ENCODE data around the gene TSC2. TPM values are rescaled to one million over a fixed set of nuclear protein-coding genes. Genes with fewer than 3 reads are reported as not detected.

TSC2 gene
- polyA plus RNA-seq (69.2 and 92.8 TPM in 2 replicates), polyA minus RNA-seq (85.9 and 96.4 TPM in 2 replicates)

DNA sequence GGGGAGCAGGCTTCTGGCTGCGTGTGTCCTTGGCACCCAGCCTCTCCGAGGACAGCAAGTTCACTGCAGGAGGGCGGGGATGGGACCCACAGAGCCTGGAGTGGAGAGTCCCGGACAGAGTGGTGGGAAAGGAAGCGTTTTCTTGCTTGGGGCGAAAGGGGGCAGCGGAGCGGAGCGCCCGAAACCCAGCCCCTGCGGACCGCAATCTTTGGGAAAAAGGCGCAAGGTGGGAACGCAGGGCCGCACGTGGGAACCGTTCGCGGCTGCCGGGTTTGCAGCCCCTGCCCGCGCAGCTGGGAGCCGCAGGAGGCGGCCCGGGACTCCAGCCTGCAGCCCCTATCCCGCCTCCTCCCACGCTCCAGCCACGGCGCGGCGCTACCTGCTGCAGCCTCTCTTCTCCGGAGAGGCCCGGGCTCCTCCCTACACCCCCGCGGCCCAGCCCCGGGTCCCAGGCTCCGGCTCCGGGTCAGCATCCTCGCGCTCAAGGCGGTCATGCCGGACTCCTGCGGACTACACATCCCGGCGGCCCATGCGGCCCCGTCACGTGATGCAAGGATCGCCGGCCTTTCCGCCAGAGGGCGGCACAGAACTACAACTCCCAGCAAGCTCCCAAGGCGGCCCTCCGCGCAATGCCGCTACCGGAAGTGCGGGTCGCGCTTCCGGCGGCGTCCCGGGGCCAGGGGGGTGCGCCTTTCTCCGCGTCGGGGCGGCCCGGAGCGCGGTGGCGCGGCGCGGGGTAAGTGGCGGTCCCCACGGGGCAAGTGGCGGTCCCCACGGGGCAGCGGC, at the start of gene TSC2, which contains the start of gene NTHL1:
Gene TSC2 (plus strand): TSS at position 656 of the 786 bp plus-strand sequence. CDS start 631 bp downstream, outside the sequence.
Gene NTHL1 (minus strand): TSS at position 505 of the 786 bp plus-strand sequence. CDS start 11 bp downstream, at position 494.
- H2AFZ ChIP-seq (ENCODE audit: low read depth, low read length): peak within 1 kb of the TSS; percentile 60
- H4K20me1 ChIP-seq (ENCODE audit: insufficient read depth): no peaks in the 10 kb centered on the region
- peak within 1 kb of the TSS; percentile 30 for H3K27ac ChIP-seq (ENCODE audit: low read length)
- TF ChIP-seq TAF1 (IDR thresholded peaks at IDR 0.05; ENCODE audit: low read depth): peak; percentile 44
- TF ChIP-seq RAD21 (conservative IDR thresholded peaks at IDR 0.05): peak; percentile 49
- TF ChIP-seq POLR2AphosphoS5 (IDR thresholded peaks at IDR 0.05): peak; percentile 76
- TF ChIP-seq SMC3 (conservative IDR thresholded peaks at IDR 0.05; ENCODE audit: poor library complexity): peak; percentile 60
- TF ChIP-seq EZH2 (IDR thresholded peaks at IDR 0.05; ENCODE audit: borderline replicate concordance, insufficient read depth, low read length, poor library complexity, severe bottlenecking): no peak
- TF ChIP-seq MXI1 (conservative IDR thresholded peaks at IDR 0.05; ENCODE audit: poor library complexity, severe bottlenecking): peak; percentile 95
- TF ChIP-seq EP300 (conservative IDR thresholded peaks at IDR 0.05; ENCODE audit: poor library complexity, severe bottlenecking): peak; percentile 20
- TF ChIP-seq, protein P1, sequence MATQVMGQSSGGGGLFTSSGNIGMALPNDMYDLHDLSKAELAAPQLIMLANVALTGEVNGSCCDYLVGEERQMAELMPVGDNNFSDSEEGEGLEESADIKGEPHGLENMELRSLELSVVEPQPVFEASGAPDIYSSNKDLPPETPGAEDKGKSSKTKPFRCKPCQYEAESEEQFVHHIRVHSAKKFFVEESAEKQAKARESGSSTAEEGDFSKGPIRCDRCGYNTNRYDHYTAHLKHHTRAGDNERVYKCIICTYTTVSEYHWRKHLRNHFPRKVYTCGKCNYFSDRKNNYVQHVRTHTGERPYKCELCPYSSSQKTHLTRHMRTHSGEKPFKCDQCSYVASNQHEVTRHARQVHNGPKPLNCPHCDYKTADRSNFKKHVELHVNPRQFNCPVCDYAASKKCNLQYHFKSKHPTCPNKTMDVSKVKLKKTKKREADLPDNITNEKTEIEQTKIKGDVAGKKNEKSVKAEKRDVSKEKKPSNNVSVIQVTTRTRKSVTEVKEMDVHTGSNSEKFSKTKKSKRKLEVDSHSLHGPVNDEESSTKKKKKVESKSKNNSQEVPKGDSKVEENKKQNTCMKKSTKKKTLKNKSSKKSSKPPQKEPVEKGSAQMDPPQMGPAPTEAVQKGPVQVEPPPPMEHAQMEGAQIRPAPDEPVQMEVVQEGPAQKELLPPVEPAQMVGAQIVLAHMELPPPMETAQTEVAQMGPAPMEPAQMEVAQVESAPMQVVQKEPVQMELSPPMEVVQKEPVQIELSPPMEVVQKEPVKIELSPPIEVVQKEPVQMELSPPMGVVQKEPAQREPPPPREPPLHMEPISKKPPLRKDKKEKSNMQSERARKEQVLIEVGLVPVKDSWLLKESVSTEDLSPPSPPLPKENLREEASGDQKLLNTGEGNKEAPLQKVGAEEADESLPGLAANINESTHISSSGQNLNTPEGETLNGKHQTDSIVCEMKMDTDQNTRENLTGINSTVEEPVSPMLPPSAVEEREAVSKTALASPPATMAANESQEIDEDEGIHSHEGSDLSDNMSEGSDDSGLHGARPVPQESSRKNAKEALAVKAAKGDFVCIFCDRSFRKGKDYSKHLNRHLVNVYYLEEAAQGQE (IDR thresholded peaks at IDR 0.05; ENCODE audit: borderline replicate concordance): no peak
- TF ChIP-seq, protein P2, sequence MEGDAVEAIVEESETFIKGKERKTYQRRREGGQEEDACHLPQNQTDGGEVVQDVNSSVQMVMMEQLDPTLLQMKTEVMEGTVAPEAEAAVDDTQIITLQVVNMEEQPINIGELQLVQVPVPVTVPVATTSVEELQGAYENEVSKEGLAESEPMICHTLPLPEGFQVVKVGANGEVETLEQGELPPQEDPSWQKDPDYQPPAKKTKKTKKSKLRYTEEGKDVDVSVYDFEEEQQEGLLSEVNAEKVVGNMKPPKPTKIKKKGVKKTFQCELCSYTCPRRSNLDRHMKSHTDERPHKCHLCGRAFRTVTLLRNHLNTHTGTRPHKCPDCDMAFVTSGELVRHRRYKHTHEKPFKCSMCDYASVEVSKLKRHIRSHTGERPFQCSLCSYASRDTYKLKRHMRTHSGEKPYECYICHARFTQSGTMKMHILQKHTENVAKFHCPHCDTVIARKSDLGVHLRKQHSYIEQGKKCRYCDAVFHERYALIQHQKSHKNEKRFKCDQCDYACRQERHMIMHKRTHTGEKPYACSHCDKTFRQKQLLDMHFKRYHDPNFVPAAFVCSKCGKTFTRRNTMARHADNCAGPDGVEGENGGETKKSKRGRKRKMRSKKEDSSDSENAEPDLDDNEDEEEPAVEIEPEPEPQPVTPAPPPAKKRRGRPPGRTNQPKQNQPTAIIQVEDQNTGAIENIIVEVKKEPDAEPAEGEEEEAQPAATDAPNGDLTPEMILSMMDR (IDR thresholded peaks at IDR 0.05; ENCODE audit: poor library complexity, severe bottlenecking): peak; percentile 74
- H3K9me2 ChIP-seq (ENCODE audit: insufficient read depth, low read length): no peaks in the 10 kb centered on the region
- H3K4me2 ChIP-seq (ENCODE audit: low read length): peak within 1 kb of the TSS; percentile 86
- no peaks in the 10 kb centered on the region for H3K27me3 ChIP-seq (ENCODE audit: insufficient read depth, low read depth, low read length)
- no peaks in the 10 kb centered on the region for H3K36me3 ChIP-seq (ENCODE audit: insufficient read depth, low read length)
- no peaks in the 10 kb centered on the region for H3F3A ChIP-seq (ENCODE audit: insufficient read depth, low read length, poor library complexity, severe bottlenecking)
- H3K9me3 ChIP-seq (ENCODE audit: low read length): no peaks in the 10 kb centered on the region
- H3K4me3 ChIP-seq (ENCODE audit: low read length): peak within 1 kb of the TSS; percentile 95
- H3K79me2 ChIP-seq (replicated peaks; ENCODE audit: insufficient read depth, low read length): peaks cover 10% of the 10 kb centered on the region
- H3K9ac ChIP-seq (ENCODE audit: low read length): peak within 1 kb of the TSS; percentile 75

DNA sequence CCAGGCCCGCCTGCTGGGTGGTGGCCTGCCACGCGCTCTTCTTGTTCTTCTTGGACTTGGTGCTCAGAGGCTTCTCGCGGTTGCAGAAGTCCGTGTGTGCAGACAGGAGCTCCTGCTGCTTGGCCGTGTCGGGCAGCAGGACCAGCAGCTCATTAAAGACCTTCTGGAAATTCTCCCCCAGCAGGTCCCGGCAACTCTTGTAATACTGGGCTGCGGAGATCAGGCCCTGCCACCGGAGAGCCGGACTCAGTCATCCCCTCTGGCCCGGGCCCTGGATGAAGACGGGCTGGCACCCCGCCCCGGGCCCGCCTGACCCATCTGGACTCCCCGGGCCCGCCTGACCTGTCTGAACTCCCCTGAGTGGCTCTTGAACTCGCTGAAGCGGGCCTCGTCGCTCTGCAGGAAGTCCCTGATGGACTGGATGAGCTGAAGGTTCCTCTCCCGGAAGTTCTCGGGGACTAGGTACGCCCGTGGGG, 49.4 kb upstream of the TSC2 start:
- no peaks in the 10 kb centered on the region for H3K9me3 ChIP-seq (ENCODE audit: low read length)
- H3K9me2 ChIP-seq (ENCODE audit: insufficient read depth, low read length): no peaks in the 10 kb centered on the region
- H4K20me1 ChIP-seq (ENCODE audit: insufficient read depth): no peaks in the 10 kb centered on the region
- H3K9ac ChIP-seq (ENCODE audit: low read length): no peak overlapping the region
- H3K27me3 ChIP-seq (ENCODE audit: insufficient read depth, low read depth, low read length): no peaks in the 10 kb centered on the region
- no peak overlapping the region for H2AFZ ChIP-seq (ENCODE audit: low read depth, low read length)
- no peak overlapping the region for H3K27ac ChIP-seq (ENCODE audit: low read length)
- H3K79me2 ChIP-seq (replicated peaks; ENCODE audit: insufficient read depth, low read length): no peaks in the 10 kb centered on the region
- H3F3A ChIP-seq (ENCODE audit: insufficient read depth, low read length, poor library complexity, severe bottlenecking): no peaks in the 10 kb centered on the region
- no peak overlapping the region for H3K4me3 ChIP-seq (ENCODE audit: low read length)
- H3K36me3 ChIP-seq (ENCODE audit: insufficient read depth, low read length): no peaks in the 10 kb centered on the region
- no peak for TF ChIP-seq SMC3 (conservative IDR thresholded peaks at IDR 0.05; ENCODE audit: poor library complexity)
- TF ChIP-seq, protein P1 (IDR thresholded peaks at IDR 0.05; ENCODE audit: borderline replicate concordance): no peak
- no peak for TF ChIP-seq EP300 (conservative IDR thresholded peaks at IDR 0.05; ENCODE audit: poor library complexity, severe bottlenecking)
- TF ChIP-seq MXI1 (conservative IDR thresholded peaks at IDR 0.05; ENCODE audit: poor library complexity, severe bottlenecking): no peak
- TF ChIP-seq EZH2 (IDR thresholded peaks at IDR 0.05; ENCODE audit: borderline replicate concordance, insufficient read depth, low read length, poor library complexity, severe bottlenecking): no peak
- TF ChIP-seq POLR2AphosphoS5 (IDR thresholded peaks at IDR 0.05): no peak
- no peak for TF ChIP-seq RAD21 (conservative IDR thresholded peaks at IDR 0.05)
- TF ChIP-seq TAF1 (IDR thresholded peaks at IDR 0.05; ENCODE audit: low read depth): no peak
- TF ChIP-seq, protein P2 (IDR thresholded peaks at IDR 0.05; ENCODE audit: poor library complexity, severe bottlenecking): no peak
- no peak overlapping the region for H3K4me2 ChIP-seq (ENCODE audit: low read length)
